ENCODE measurements around the gene ITPA.

The ITPA gene

GRCh38 chr20:3209257-3209945, at the start of gene ITPA:
Gene ITPA (plus strand): TSS chr20:3209498. CDS start chr20:3209552, 54 bp downstream.
- TF ChIP-seq CTCF (IDR thresholded peaks at IDR 0.05; ENCODE audit: borderline replicate concordance, extremely low read depth, low read length, poor library complexity, severe bottlenecking) (no peak), EZH2 (IDR thresholded peaks at IDR 0.05; ENCODE audit: borderline replicate concordance, low read depth, low read length, severe bottlenecking) (no peak)
- H3K4me2 ChIP-seq (ENCODE audit: insufficient read depth, low read length), result peak within 1 kb of the TSS; percentile 85
- H3K79me2 ChIP-seq (ENCODE audit: insufficient read depth, low read length), result peaks cover 52% of the 10 kb centered on the region
- H3K9me3 ChIP-seq (ENCODE audit: insufficient read depth, low read length, severe bottlenecking), result no peaks in the 10 kb centered on the region
- no peaks in the 10 kb centered on the region for H3K27me3 ChIP-seq (ENCODE audit: insufficient read depth, low read length, poor library complexity)
- H3K27ac ChIP-seq (ENCODE audit: low read length), result peak within 1 kb of the TSS; percentile 89
- ATAC-seq (ENCODE audit: insufficient read depth, low read depth), result peak; percentile 71
- peaks cover 5% of the 10 kb centered on the region; the same call in 1 of the 2 replicates for H4K20me1 ChIP-seq (ENCODE audit: insufficient read depth, low read length)
- peak within 1 kb of the TSS; percentile 82 for H3K9ac ChIP-seq (ENCODE audit: low read depth, low read length)
- DNase-seq, result peak; percentile 78
- H3K4me1 ChIP-seq (ENCODE audit: insufficient read depth, low read length), result peaks cover 39% of the 10 kb centered on the region
- H3K36me3 ChIP-seq (ENCODE audit: insufficient read depth, low read length), result peaks cover 15% of the 10 kb centered on the region
- peak within 1 kb of the TSS; percentile 93 for H2AFZ ChIP-seq (ENCODE audit: low read depth, low read length)
- H3K4me3 ChIP-seq (ENCODE audit: low read depth in 1 of 2, low read length in 2 of 2), result peak within 1 kb of the TSS; percentile 75 to 77

- ATAC-seq (ENCODE audit: insufficient read depth, low read depth) (no peak), DNase-seq (no peak)
- H4K20me1 ChIP-seq (ENCODE audit: insufficient read depth, low read length), result peaks cover 31% of the 10 kb centered on the region
- peak overlapping the region; percentile 86 for H2AFZ ChIP-seq (ENCODE audit: low read depth, low read length)
- H3K4me3 ChIP-seq (ENCODE audit: low read depth in 1 of 2, low read length in 2 of 2), result peak overlapping the region; percentile 80 to 89
- H3K79me2 ChIP-seq (ENCODE audit: insufficient read depth, low read length), result peaks cover 53% of the 10 kb centered on the region
- H3K27me3 ChIP-seq (ENCODE audit: insufficient read depth, low read length, poor library complexity), result no peaks in the 10 kb centered on the region
- H3K36me3 ChIP-seq (ENCODE audit: insufficient read depth, low read length), result peaks cover 11% of the 10 kb centered on the region
- H3K4me1 ChIP-seq (ENCODE audit: insufficient read depth, low read length), result peaks cover 41% of the 10 kb centered on the region
- H3K9me3 ChIP-seq (ENCODE audit: insufficient read depth, low read length, severe bottlenecking), result no peaks in the 10 kb centered on the region
- peak overlapping the region; percentile 99 for H3K4me2 ChIP-seq (ENCODE audit: insufficient read depth, low read length)
- TF ChIP-seq EZH2 (IDR thresholded peaks at IDR 0.05; ENCODE audit: borderline replicate concordance, low read depth, low read length, severe bottlenecking) (no peak), CTCF (IDR thresholded peaks at IDR 0.05; ENCODE audit: borderline replicate concordance, extremely low read depth, low read length, poor library complexity, severe bottlenecking) (no peak)
- peak overlapping the region; percentile 87 for H3K27ac ChIP-seq (ENCODE audit: low read length)
- H3K9ac ChIP-seq (ENCODE audit: low read depth, low read length), result peak overlapping the region; percentile 85
Measured at GRCh38 chr20:3160418-3160817, 48.9 kb upstream of the ITPA start.

GRCh38 chr20:3161316-3162079, 47.8 kb upstream of the ITPA start:
- H3K4me2 ChIP-seq (ENCODE audit: insufficient read depth, low read length), result no peak overlapping the region
- no peak overlapping the region for H3K9ac ChIP-seq (ENCODE audit: low read depth, low read length)
- H3K27ac ChIP-seq (ENCODE audit: low read length), result no peak overlapping the region
- ATAC-seq (ENCODE audit: insufficient read depth, low read depth) (no peak), DNase-seq (no peak)
- TF ChIP-seq EZH2 (IDR thresholded peaks at IDR 0.05; ENCODE audit: borderline replicate concordance, low read depth, low read length, severe bottlenecking) (no peak), CTCF (IDR thresholded peaks at IDR 0.05; ENCODE audit: borderline replicate concordance, extremely low read depth, low read length, poor library complexity, severe bottlenecking) (no peak)
- peaks cover 3% of the 10 kb centered on the region; the same call in 1 of the 2 replicates for H3K36me3 ChIP-seq (ENCODE audit: insufficient read depth, low read length)
- H3K79me2 ChIP-seq (ENCODE audit: insufficient read depth, low read length), result peaks cover 42% of the 10 kb centered on the region
- no peak overlapping the region for H2AFZ ChIP-seq (ENCODE audit: low read depth, low read length)
- H3K4me3 ChIP-seq (ENCODE audit: low read depth in 1 of 2, low read length in 2 of 2), result no peak overlapping the region
- no peaks in the 10 kb centered on the region for H3K9me3 ChIP-seq (ENCODE audit: insufficient read depth, low read length, severe bottlenecking)
- H3K4me1 ChIP-seq (ENCODE audit: insufficient read depth, low read length), result peaks cover 37% of the 10 kb centered on the region
- H4K20me1 ChIP-seq (ENCODE audit: insufficient read depth, low read length), result peaks cover 27% of the 10 kb centered on the region
- no peaks in the 10 kb centered on the region for H3K27me3 ChIP-seq (ENCODE audit: insufficient read depth, low read length, poor library complexity)
